Loucy (cell line): Measurements from ENCODE around the gene KCND2.

Experiments used
- H2AFZ ChIP-seq: fragments of 200-600 bp; sonication (generic); 2 replicates; pipeline ENCODE4 v1.6.0; 2016; ENCODE audit warnings: antibody characterized with exemption, mild to moderate bottlenecking, low read length, moderate library complexity
- H3F3A ChIP-seq: fragments of 200-600 bp; 2 replicates; pipeline ENCODE4 v1.6.0; 2016; ENCODE audit warnings: antibody characterized with exemption, low read depth, mild to moderate bottlenecking
- H3K27me3 ChIP-seq: fragments of 200-600 bp; sonication (generic); 2 replicates; pipeline ENCODE4 v1.6.1; 2014; ENCODE audit warnings: low read length, mild to moderate bottlenecking; ENCODE audit not compliant: insufficient read depth, poor library complexity, severe bottlenecking
- H3K36me3 ChIP-seq: fragments of 200-600 bp; sonication (generic); 2 replicates; pipeline ENCODE4 v1.6.1; 2016; ENCODE audit warnings: low read length; ENCODE audit not compliant: insufficient read depth
- H3K4me1 ChIP-seq: fragments of 200-600 bp; sonication (generic); 2 replicates; pipeline ENCODE4 v1.5.1; 2014; ENCODE audit warnings: low read length, mild to moderate bottlenecking; ENCODE audit not compliant: insufficient read depth, poor library complexity, severe bottlenecking
- H3K4me2 ChIP-seq: fragments of 200-600 bp; sonication (generic); 2 replicates; pipeline ENCODE4 v1.6.0; 2014; ENCODE audit warnings: antibody characterized with exemption, low read length, low read depth, mild to moderate bottlenecking; ENCODE audit not compliant: poor library complexity, severe bottlenecking
- H3K4me3 ChIP-seq: fragments of 200-600 bp; sonication (generic); 2 replicates; pipeline ENCODE4 v1.5.1; 2014; ENCODE audit warnings: low read length, mild to moderate bottlenecking, mixed read lengths; ENCODE audit not compliant: poor library complexity, severe bottlenecking
- H3K79me2 ChIP-seq: fragments of 200-600 bp; sonication (generic); 2 replicates; pipeline ENCODE4 v1.6.1; 2014; ENCODE audit warnings: low read length; ENCODE audit not compliant: insufficient read depth
- H3K9ac ChIP-seq: fragments of 200-600 bp; sonication (generic); 2 replicates; pipeline ENCODE4 v1.6.0; 2014; ENCODE audit warnings: mild to moderate bottlenecking, low read depth, low read length, moderate library complexity; ENCODE audit not compliant: poor library complexity, severe bottlenecking
- H3K9me2 ChIP-seq: fragments of 200-600 bp; sonication (generic); replicated peaks from 2 replicates; pipeline ENCODE4 v1.6.1; 2016; ENCODE audit warnings: low read depth, low read length, mixed read lengths
- H3K9me3 ChIP-seq: fragments of 200-600 bp; sonication (generic); 2 replicates; pipeline ENCODE4 v1.6.1; 2014; ENCODE audit warnings: mild to moderate bottlenecking, antibody characterized with exemption, low read length, low read depth; ENCODE audit not compliant: insufficient read depth
- H4K20me1 ChIP-seq: fragments of 200-600 bp; sonication (generic); 2 replicates; pipeline ENCODE4 v1.6.0; 2014; ENCODE audit warnings: antibody characterized with exemption, low read length, mild to moderate bottlenecking; ENCODE audit not compliant: insufficient read depth, poor library complexity, severe bottlenecking
- CTCF ChIP-seq: fragments of 200-600 bp; sonication (generic); conservative IDR thresholded peaks from 2 replicates; pipeline ENCODE4 v1.5.1; 2014; ENCODE audit warnings: mild to moderate bottlenecking, antibody characterized with exemption, low read length
- EZH2phosphoT487 ChIP-seq: fragments of 200-600 bp; IDR thresholded peaks from 2 replicates; pipeline ENCODE4 v1.6.1; 2018; ENCODE audit warnings: antibody characterized with exemption, mild to moderate bottlenecking, moderate library complexity, borderline replicate concordance

Gene KCND2

GRCh38 chr7:120436487-120437060 is 163.6 kb downstream of the KCND2 start:
- no peaks in the 10 kb centered on the region for H3K27me3 ChIP-seq
- H3K4me3 ChIP-seq = no peak overlapping the region
- H3K79me2 ChIP-seq = no peaks in the 10 kb centered on the region
- no peaks in the 10 kb centered on the region for H3K4me1 ChIP-seq
- H3K9ac ChIP-seq = no peak overlapping the region
- no peaks in the 10 kb centered on the region for H3F3A ChIP-seq
- H2AFZ ChIP-seq = no peak overlapping the region
- H3K36me3 ChIP-seq = no peaks in the 10 kb centered on the region
- no peaks in the 10 kb centered on the region for H3K9me3 ChIP-seq
- no peaks in the 10 kb centered on the region for H4K20me1 ChIP-seq
- no peak for TF ChIP-seq EZH2phosphoT487
- no peak for TF ChIP-seq CTCF
- no peaks in the 10 kb centered on the region for H3K9me2 ChIP-seq
- no peak overlapping the region for H3K4me2 ChIP-seq

DNA sequence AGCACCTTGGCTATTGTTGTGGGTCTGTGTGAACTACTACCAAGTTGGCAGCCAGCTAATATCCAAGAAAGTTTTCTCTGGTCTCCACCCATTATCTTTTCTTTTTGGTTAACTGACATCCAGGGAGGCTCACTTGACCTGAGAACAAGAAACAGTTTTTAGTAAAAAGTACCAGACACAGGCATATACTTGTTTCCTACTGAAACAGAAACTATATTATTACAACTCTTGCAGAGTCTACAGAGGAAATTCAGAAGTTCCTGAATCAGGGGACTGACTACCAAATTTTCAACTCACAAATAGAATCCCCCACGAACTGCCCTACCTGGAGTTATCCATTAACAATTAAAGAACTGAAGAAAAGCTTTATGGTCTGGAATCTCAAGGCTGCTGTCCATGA is 168.9 kb downstream of the KCND2 start:
- H3K9me3 ChIP-seq = no peaks in the 10 kb centered on the region
- H3K79me2 ChIP-seq = no peaks in the 10 kb centered on the region
- H3K27me3 ChIP-seq = no peaks in the 10 kb centered on the region
- H3K4me3 ChIP-seq = no peak overlapping the region
- no peaks in the 10 kb centered on the region for H3F3A ChIP-seq
- no peaks in the 10 kb centered on the region for H3K4me1 ChIP-seq
- H3K9me2 ChIP-seq = no peaks in the 10 kb centered on the region
- no peak overlapping the region for H2AFZ ChIP-seq
- TF ChIP-seq CTCF (no peak), EZH2phosphoT487 (no peak)
- no peaks in the 10 kb centered on the region for H3K36me3 ChIP-seq
- no peak overlapping the region for H3K4me2 ChIP-seq
- H3K9ac ChIP-seq = no peak overlapping the region
- H4K20me1 ChIP-seq = no peaks in the 10 kb centered on the region

DNA sequence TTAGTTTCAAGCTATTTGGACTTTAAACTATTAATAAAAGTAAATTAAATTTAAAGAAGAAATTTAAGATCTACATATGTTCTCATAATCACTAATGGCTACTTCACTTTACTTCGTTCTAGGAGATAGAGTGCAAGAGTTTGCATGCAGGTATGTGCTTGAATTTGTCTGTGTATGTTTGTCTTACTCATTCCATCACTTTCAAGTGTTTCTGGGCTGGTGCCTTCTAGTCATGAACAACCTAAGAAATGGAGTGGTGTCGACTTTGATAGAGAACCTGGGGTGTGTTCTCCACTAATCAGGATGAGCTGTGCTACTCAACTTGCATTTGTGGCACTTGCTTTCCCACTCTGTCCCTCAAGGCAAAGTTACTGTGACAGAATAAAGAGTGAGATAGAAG is 169.9 kb downstream of the KCND2 start:
- Histone ChIP-seq H3K79me2 (no peaks in the 10 kb centered on the region), H3K9me2 (no peaks in the 10 kb centered on the region), H3K9me3 (no peaks in the 10 kb centered on the region), H4K20me1 (no peaks in the 10 kb centered on the region), H3K4me3 (no peak overlapping the region), H3K36me3 (no peaks in the 10 kb centered on the region), H3F3A (no peaks in the 10 kb centered on the region), H3K27me3 (no peaks in the 10 kb centered on the region), H3K4me1 (no peaks in the 10 kb centered on the region), H3K4me2 (no peak overlapping the region), H3K9ac (no peak overlapping the region), H2AFZ (no peak overlapping the region)
- TF ChIP-seq EZH2phosphoT487 (no peak), CTCF (no peak)
